Colonic mucosa (tissue), 4 donors: Measurements from ENCODE around the gene CBARP. TPM values are rescaled to one million over a fixed set of nuclear protein-coding genes. Genes with fewer than 3 reads are reported as not detected.
"Not testable (repeated sequence)": the region's sequence is repeated elsewhere in the genome, so short reads cannot be mapped to it uniquely, and the experiment has no call there.

Experiments used
- DNase-seq: peaks from one replicate; pipeline ENCODE4 v3.0.0-alpha.2; 2020
- H3K27ac ChIP-seq: fragments of 200-600 bp; one replicate; pipeline ENCODE4 v1.8.0; 2021
- H3K27me3 ChIP-seq: fragments of 200-600 bp; one replicate; pipeline ENCODE4 v1.8.0; 2021
- H3K36me3 ChIP-seq: fragments of 200-600 bp; one replicate; pipeline ENCODE4 v1.8.0; 2021
- H3K4me1 ChIP-seq: fragments of 200-600 bp; one replicate; pipeline ENCODE4 v1.8.0; 2021; ENCODE audit warnings: mild to moderate bottlenecking
- H3K4me3 ChIP-seq: fragments of 200-600 bp; one replicate; pipeline ENCODE4 v1.8.0; 2021
- H3K9ac ChIP-seq, 2 donors: one replicate each; pipeline ENCODE4 v1.7.0; 2013; ENCODE audit warnings: control low read depth in 2 of 2, low read depth in 2 of 2, low read length in 2 of 2
- H3K9me3 ChIP-seq: fragments of 200-600 bp; one replicate; pipeline ENCODE4 v1.8.0; 2021
- CTCF ChIP-seq: fragments of 200-600 bp; IDR thresholded peaks from one replicate; pipeline ENCODE4 v1.8.0; 2022; ENCODE audit warnings: antibody characterized with exemption, mild to moderate bottlenecking
- intact Hi-C: fragments of 100-400 bp; cut with DNase I; formaldehyde crosslinking; loops from one replicate; pipeline ENCODE4 v1.14.1; 2022
- total RNA-seq, 2 donors: library from RNA; stranded (reverse); fragmentation: NEBNext Ultra II Directional in 1 of 2; extraction: Animal tissue kit (Norgen Biotek cat#: 25700) in 1 of 2; gene quantifications; one replicate each; pipeline ENCODE4 v1.2.1, GENCODE V29; 2021
- donor health status: healthy.
- donor health status: DM: no; HTN: no; CAD: no.
- donor health status: DM: no; HTN: no; CAD: no.

The CBARP gene
- total RNA-seq, 2 donors from 2014 or later, result 0.22 to 0.48 TPM

DNA sequence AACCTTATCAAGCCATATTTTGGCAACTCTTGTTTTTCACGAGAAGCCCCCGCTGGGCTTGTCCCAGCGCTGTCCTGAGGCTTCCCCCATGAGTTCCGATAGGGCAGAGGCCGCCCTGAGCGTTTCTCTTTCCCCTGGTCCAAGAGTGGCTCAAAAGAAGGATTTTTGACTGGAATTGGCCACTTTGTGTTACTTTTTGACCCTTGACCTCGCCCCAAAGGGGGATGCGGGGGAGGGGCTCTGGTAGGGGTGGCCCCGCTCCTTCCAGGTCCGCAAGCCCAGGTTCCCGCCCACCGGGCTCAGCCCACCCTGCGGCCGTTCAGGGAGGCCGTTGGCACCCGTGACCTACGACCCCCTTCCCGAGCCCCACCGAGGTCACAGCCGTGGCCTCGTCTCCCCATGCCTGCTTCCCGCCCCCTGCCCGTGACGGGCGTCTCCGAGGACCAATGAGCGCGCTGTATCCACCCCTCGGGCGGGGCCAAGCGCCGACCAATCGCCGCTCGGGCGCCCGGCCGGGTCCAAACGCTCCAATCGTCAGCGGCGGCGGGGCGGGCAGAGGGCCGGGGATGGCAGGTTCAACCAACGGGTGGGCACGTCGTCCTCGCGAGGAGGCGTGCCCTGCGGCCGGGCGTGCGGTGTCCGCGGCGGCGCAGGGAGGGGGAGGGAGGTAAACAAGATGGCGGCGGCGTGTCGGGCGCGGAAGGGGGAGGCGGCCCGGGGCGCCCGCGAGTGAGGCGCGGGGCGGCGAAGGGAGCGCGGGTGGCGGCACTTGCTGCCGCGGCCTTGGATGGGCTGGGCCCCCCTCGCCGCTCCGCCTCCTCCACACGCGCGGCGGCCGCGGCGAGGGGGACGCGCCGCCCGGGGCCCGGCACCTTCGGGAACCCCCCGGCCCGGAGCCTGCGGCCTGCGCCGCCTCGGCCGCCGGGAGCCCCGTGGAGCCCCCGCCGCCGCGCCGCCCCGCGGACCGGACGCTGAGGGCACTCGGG is 32.4 kb downstream of the CBARP start, which contains the start of gene STK11:
Gene STK11, plus strand, starts transcription at position 665 of the 986 bp plus-strand sequence. CDS start 1,136 bp downstream, outside the sequence.
- Histone ChIP-seq H3K9me3 (no peaks in the 10 kb centered on the region), H3K4me3 (peak within 1 kb of the TSS; percentile 87), H3K36me3 (no peaks in the 10 kb centered on the region), H3K9ac (peak within 1 kb of the TSS; percentile 88 to 91), H3K27ac (peak within 1 kb of the TSS; percentile 83), H3K27me3 (no peaks in the 10 kb centered on the region), H3K4me1 (peaks cover 21% of the 10 kb centered on the region)
- DNase-seq, result peak; percentile 99
- intact Hi-C loops, result no loop called here
- no peak for TF ChIP-seq CTCF

GRCh38 chr19:1200614-1201013 is 37.2 kb downstream of the CBARP start:
- peaks cover 16% of the 10 kb centered on the region for H3K4me1 ChIP-seq
- H3K4me3 ChIP-seq, intact Hi-C loops, DNase-seq, H3K27me3 ChIP-seq, H3K36me3 ChIP-seq, H3K27ac ChIP-seq, H3K9ac ChIP-seq, H3K9me3 ChIP-seq: not testable (repeated sequence)

GRCh38 chr19:1199531-1199930 is 38.3 kb downstream of the CBARP start:
- Histone ChIP-seq H3K36me3 (no peaks in the 10 kb centered on the region), H3K9ac (no peak overlapping the region), H3K27me3 (no peaks in the 10 kb centered on the region), H3K4me1 (peaks cover 10% of the 10 kb centered on the region), H3K27ac (no peak overlapping the region), H3K4me3 (no peak overlapping the region), H3K9me3 (no peaks in the 10 kb centered on the region)
- no peak for TF ChIP-seq CTCF
- intact Hi-C loops, result no loop called here
- DNase-seq, result no peak

DNA sequence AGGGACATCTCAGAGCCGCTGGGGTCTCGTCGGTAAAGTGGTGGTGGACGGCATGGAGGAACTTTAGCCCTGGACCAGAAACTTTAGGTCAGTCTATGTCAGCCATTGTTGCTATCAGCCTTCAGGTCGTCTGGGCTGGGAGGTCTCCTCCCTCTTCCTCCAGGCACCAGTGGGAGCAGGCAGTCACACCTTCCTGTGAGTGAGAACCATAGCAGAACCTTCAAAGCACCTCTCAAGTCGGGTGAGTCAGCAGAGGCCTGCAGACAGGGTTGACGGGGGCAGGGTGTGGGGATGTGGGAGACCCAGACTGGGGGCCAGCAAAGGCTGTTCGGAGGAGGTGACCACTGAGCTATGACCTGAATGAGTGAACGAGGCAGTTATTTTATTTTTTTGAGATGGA is 48.4 kb downstream of the CBARP start:
- Histone ChIP-seq H3K4me3 (no peak overlapping the region), H3K4me1 (no peaks in the 10 kb centered on the region), H3K27ac (no peak overlapping the region), H3K9ac (no peak overlapping the region), H3K27me3 (no peaks in the 10 kb centered on the region), H3K36me3 (no peaks in the 10 kb centered on the region), H3K9me3 (no peaks in the 10 kb centered on the region)
- intact Hi-C loops, result no loop called here
- no peak for DNase-seq
- TF ChIP-seq CTCF, result no peak

DNA sequence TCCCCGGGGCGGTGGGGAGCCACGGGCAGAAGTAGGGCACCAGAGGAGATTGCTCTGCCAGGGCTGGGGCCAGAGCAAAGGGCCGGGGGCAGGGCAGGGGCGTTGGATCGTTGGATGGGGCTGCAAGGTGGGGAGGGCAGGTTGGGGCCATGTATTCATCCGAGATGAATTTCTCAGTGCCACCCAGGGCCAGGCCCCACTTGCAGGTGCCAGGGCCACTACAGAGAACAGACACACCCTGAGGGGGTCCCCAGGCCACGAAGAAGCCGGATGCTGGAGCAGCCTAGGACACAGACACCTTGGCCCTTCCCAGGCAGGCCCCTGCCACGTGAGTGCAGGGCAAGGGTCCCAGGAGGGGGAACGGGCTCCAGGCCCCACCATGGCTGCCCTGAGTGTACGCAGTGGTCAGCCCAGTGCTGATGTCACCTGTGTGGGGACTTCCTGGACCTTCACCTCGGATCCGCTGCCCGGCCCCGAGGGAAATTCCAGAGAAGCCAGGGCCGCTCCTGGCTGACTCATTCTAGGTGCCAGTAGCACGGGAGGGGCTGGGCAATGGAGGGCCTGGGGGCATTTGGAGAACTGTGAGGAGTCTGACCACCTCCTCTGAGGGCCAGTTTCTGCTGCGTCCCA is 54.1 kb downstream of the CBARP start:
- H3K27me3 ChIP-seq, result no peaks in the 10 kb centered on the region
- intact Hi-C loops, result no loop called here
- H3K4me1 ChIP-seq, result peaks cover 6% of the 10 kb centered on the region
- no peak for TF ChIP-seq CTCF
- H3K27ac ChIP-seq, result no peak overlapping the region
- DNase-seq, result peak; percentile 69
- H3K9me3 ChIP-seq, result no peaks in the 10 kb centered on the region
- no peaks in the 10 kb centered on the region for H3K36me3 ChIP-seq
- H3K4me3 ChIP-seq, result no peak overlapping the region
- peak overlapping the region in 1 of 2 donors; percentile 26 for H3K9ac ChIP-seq
